ENCODE results near the gene ABCB9. TPM values are rescaled to one million over a fixed set of nuclear protein-coding genes. Genes with fewer than 3 reads are reported as not detected.

ABCB9 gene
- total RNA-seq, 4 donors from 2014 or later: 2.7 to 9.5 (median 7.4) TPM

GRCh38 chr12:122996621-122997342, 30.5 kb upstream of the ABCB9 start:
- no peak for DNase-seq (ENCODE audit: low spot score in 2 of 2)
- no peaks in the 10 kb centered on the region for H3K4me1 ChIP-seq
- WGBS: 94% methylated on average over 8 of the region's 16 CpGs
- TF ChIP-seq POLR2AphosphoS5 (IDR thresholded peaks at IDR 0.05) (no peak), POLR2A (IDR thresholded peaks at IDR 0.05) (no peak), EP300 (IDR thresholded peaks at IDR 0.05) (no peak), CTCF (IDR thresholded peaks at IDR 0.05) (no peak)
- H3K36me3 ChIP-seq: peaks cover 30% of the 10 kb centered on the region
- no peak overlapping the region for H3K4me3 ChIP-seq
- H3K27ac ChIP-seq: no peak overlapping the region
- H3K27me3 ChIP-seq: no peaks in the 10 kb centered on the region
- H3K9me3 ChIP-seq: no peaks in the 10 kb centered on the region

- DNase-seq (ENCODE audit: low spot score in 2 of 2): no peak
- H3K4me1 ChIP-seq: no peaks in the 10 kb centered on the region
- H3K36me3 ChIP-seq: peaks cover 33% of the 10 kb centered on the region
- no peaks in the 10 kb centered on the region for H3K27me3 ChIP-seq
- WGBS: no CpG with 5 or more reads among the region's 7 CpGs
- H3K9me3 ChIP-seq: no peaks in the 10 kb centered on the region
- H3K27ac ChIP-seq: no peak overlapping the region
- H3K4me3 ChIP-seq: no peak overlapping the region
- TF ChIP-seq EP300 (IDR thresholded peaks at IDR 0.05): no peak
- no peak for TF ChIP-seq CTCF (IDR thresholded peaks at IDR 0.05)
- TF ChIP-seq POLR2A (IDR thresholded peaks at IDR 0.05): no peak
- TF ChIP-seq POLR2AphosphoS5 (IDR thresholded peaks at IDR 0.05): no peak
Observed at GRCh38 chr12:122996188-122996601, 29.9 kb upstream of the ABCB9 start.

- Histone ChIP-seq H3K27ac (no peak overlapping the region), H3K36me3 (peaks cover 30% of the 10 kb centered on the region)
Observed at GRCh38 chr12:122995503-122996187, 29.4 kb upstream of the ABCB9 start.

GRCh38 chr12:122994781-122995502, 28.7 kb upstream of the ABCB9 start:
- no peaks in the 10 kb centered on the region for H3K27me3 ChIP-seq
- TF ChIP-seq CTCF (IDR thresholded peaks at IDR 0.05): no peak
- TF ChIP-seq POLR2A (IDR thresholded peaks at IDR 0.05): no peak
- TF ChIP-seq POLR2AphosphoS5 (IDR thresholded peaks at IDR 0.05): no peak
- TF ChIP-seq EP300 (IDR thresholded peaks at IDR 0.05): no peak
- 88% methylated on average over 11 of the region's 13 CpGs for whole genome bisulfite sequencing
- no peak overlapping the region for H3K27ac ChIP-seq
- H3K4me3 ChIP-seq: no peak overlapping the region
- peaks cover 30% of the 10 kb centered on the region for H3K36me3 ChIP-seq
- no peaks in the 10 kb centered on the region for H3K9me3 ChIP-seq
- DNase-seq (ENCODE audit: low spot score in 2 of 2): no peak
- H3K4me1 ChIP-seq: no peaks in the 10 kb centered on the region

More at GRCh38 chr12:122995503-122996187, 29.4 kb upstream of the ABCB9 start:
- Histone ChIP-seq H3K27me3 (no peaks in the 10 kb centered on the region), H3K4me1 (no peaks in the 10 kb centered on the region), H3K9me3 (no peaks in the 10 kb centered on the region), H3K4me3 (no peak overlapping the region)
- no peak for DNase-seq (ENCODE audit: low spot score in 2 of 2)
- no peak for TF ChIP-seq POLR2A (IDR thresholded peaks at IDR 0.05)
- no peak for TF ChIP-seq POLR2AphosphoS5 (IDR thresholded peaks at IDR 0.05)
- TF ChIP-seq CTCF (IDR thresholded peaks at IDR 0.05): no peak
- no peak for TF ChIP-seq EP300 (IDR thresholded peaks at IDR 0.05)
- 93% methylated on average over 18 of the region's 20 CpGs for WGBS

All from suprapubic skin (tissue), 4 donors.